Kidney (tissue), 14 donors: ENCODE data around the gene AP3S1. TPM values are rescaled to one million over a fixed set of nuclear protein-coding genes. Genes with fewer than 3 reads are reported as not detected.

Experiments used
- DNase-seq, 5 donors: peaks; one replicate each; pipeline ENCODE4 v3.0.0-alpha.2; 2013 to 2020
- FAIRE-seq: peaks from 2 replicates; lab custom pipeline; 2012; peaks lifted over from hg19 to GRCh38; lab: Jason Lieb, UNC
- H3K27ac ChIP-seq, 2 donors: one replicate each; pipeline ENCODE4 v1.7.0; 2013; ENCODE audit warnings: low read depth in 2 of 2, low read length in 2 of 2, inconsistent platforms in 1 of 2
- H3K27me3 ChIP-seq: one replicate; pipeline ENCODE4 v1.7.1; 2013; ENCODE audit warnings: low read length, inconsistent platforms; ENCODE audit not compliant: control insufficient read depth, insufficient read depth
- H3K36me3 ChIP-seq, 3 donors: one replicate each; pipeline versions ENCODE4 v1.7.0 to v1.7.1; 2013; ENCODE audit warnings: low read length in 3 of 3, control low read depth in 1 of 3, inconsistent platforms in 1 of 3; ENCODE audit not compliant: insufficient read depth in 3 of 3, control insufficient read depth in 2 of 3
- H3K4me1 ChIP-seq, 3 donors: one replicate each; pipeline versions ENCODE4 v1.7.0 to v1.7.1; 2013; ENCODE audit warnings: low read length in 3 of 3, inconsistent platforms in 1 of 3, low read depth in 1 of 3; ENCODE audit not compliant: control insufficient read depth in 2 of 3, insufficient read depth in 2 of 3
- H3K4me3 ChIP-seq, 3 donors: one replicate each; pipeline versions ENCODE4 v1.7.0 to v1.8.1; 2013; ENCODE audit warnings: low read length in 3 of 3, control low read depth in 1 of 3, inconsistent platforms in 1 of 3
- H3K9ac ChIP-seq, 3 donors: one replicate each; pipeline versions ENCODE4 v1.7.0 to v1.7.1; 2013; ENCODE audit warnings: low read length in 3 of 3, control low read depth in 1 of 3, inconsistent platforms in 1 of 3
- H3K9me3 ChIP-seq, 3 donors: one replicate each; pipeline versions ENCODE4 v1.7.0 to v1.7.1; 2013; ENCODE audit warnings: low read length in 3 of 3, control low read depth in 1 of 3, inconsistent platforms in 1 of 3; ENCODE audit not compliant: control insufficient read depth in 2 of 3, insufficient read depth in 1 of 3
- intact Hi-C: fragments of 100-400 bp; cut with DNase I; formaldehyde crosslinking; loops from one replicate; pipeline ENCODE4 v1.11.1; 2022
- polyA plus RNA-seq: library from polyadenylated mRNA; stranded (reverse); fragments of 350-450 nt; fragmentation: Illumina TruSeq; extraction: RNeasy Lipid Tissue Mini Kit (QIAGEN cat#74804); gene quantifications from one replicate; pipeline ENCODE4 v1.2.3, GENCODE V29; 2014; ENCODE audit warnings: low read depth, low replicate concordance; ENCODE audit not compliant: insufficient read depth
- total RNA-seq: library from RNA; stranded (reverse); fragmentation: NEBNext Ultra II Directional; extraction: Animal tissue kit (Norgen Biotek cat#: 25700); gene quantifications from one replicate; pipeline ENCODE4 v1.2.1, GENCODE V29; 2021
- TF ChIP-seq, protein P1 (sequence below): IDR thresholded peaks from 3 replicates; pipeline ENCODE4 v1.5.1; 2012; ENCODE audit warnings: mild to moderate bottlenecking, moderate library complexity, borderline replicate concordance; ENCODE audit not compliant: insufficient read depth; ENCODE audit errors: extremely low read depth
- donor health status: control.
- donor health status: control.
- donor health status: control.
- donor health status: control.
- donor health status: control.
- donor health status: DM: yes; HTN: yes; CAD: no.
- donor health status: Normal renal cell carcinoma (clear cell type).

AP3S1 gene
- total and polyA plus RNA-seq, 2 donors from 2014 or later, result 50.2 to 54.1 TPM

DNA sequence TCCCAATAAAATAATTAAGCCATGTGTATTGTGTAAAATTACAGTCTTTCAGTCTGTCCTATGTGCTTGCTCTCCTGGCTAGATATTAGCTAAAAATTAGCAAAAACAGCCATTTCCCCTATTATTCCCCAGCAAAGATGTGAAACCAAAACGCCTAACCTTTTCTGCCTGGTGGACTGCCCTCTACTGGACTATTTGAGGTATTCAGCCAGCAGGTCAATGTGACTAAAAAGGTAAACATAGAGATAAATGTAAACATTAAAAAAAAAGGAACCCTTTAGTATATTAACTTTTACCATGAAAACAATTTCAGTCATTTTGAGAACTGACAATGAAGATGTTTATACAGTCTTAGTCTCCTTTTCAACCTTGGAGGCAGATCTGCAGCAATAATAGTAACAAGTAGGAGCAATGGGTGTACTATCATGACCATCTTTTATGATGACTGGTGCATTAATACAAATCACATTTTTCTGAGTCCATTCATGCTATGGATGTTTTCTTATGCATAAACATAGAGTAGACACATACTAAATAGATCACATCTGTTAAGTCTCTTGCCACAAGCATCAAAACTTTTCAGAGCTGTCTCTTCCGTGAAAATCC is 10.5 kb upstream of the AP3S1 start:
- intact Hi-C loops, result no loop called here

GRCh38 chr5:115835481-115835880 is 6.3 kb upstream of the AP3S1 start:
- no peaks in the 10 kb centered on the region for H3K9me3 ChIP-seq
- TF ChIP-seq, protein P1, sequence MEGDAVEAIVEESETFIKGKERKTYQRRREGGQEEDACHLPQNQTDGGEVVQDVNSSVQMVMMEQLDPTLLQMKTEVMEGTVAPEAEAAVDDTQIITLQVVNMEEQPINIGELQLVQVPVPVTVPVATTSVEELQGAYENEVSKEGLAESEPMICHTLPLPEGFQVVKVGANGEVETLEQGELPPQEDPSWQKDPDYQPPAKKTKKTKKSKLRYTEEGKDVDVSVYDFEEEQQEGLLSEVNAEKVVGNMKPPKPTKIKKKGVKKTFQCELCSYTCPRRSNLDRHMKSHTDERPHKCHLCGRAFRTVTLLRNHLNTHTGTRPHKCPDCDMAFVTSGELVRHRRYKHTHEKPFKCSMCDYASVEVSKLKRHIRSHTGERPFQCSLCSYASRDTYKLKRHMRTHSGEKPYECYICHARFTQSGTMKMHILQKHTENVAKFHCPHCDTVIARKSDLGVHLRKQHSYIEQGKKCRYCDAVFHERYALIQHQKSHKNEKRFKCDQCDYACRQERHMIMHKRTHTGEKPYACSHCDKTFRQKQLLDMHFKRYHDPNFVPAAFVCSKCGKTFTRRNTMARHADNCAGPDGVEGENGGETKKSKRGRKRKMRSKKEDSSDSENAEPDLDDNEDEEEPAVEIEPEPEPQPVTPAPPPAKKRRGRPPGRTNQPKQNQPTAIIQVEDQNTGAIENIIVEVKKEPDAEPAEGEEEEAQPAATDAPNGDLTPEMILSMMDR, result no peak
- H3K4me1 ChIP-seq, result peaks cover 0 to 11% (median 5%) of the 10 kb centered on the region in 3 donors
- no peak overlapping the region for H3K27ac ChIP-seq
- intact Hi-C loops, result no loop called here
- no peak for DNase-seq
- peaks cover 6 to 30% (median 15%) of the 10 kb centered on the region in 3 donors for H3K36me3 ChIP-seq
- H3K27me3 ChIP-seq, result no peaks in the 10 kb centered on the region
- no peak overlapping the region for H3K4me3 ChIP-seq
- FAIRE-seq, result no peak
- no peak overlapping the region for H3K9ac ChIP-seq

More for the DNA sequence above, 10.5 kb upstream of the AP3S1 start:
- TF ChIP-seq, protein P1, result peak; percentile 70
- DNase-seq (peak in 3 of 5 donors; percentile 17 to 73 (median 58)), FAIRE-seq (no peak)
- no peaks in the 10 kb centered on the region for H3K9me3 ChIP-seq
- no peaks in the 10 kb centered on the region for H3K27me3 ChIP-seq
- no peak overlapping the region for H3K9ac ChIP-seq
- no peak overlapping the region for H3K4me3 ChIP-seq
- no peaks in the 10 kb centered on the region for H3K4me1 ChIP-seq
- H3K27ac ChIP-seq, result no peak overlapping the region
- peaks cover 3 to 32% (median 14%) of the 10 kb centered on the region in 3 donors for H3K36me3 ChIP-seq

- peak in 3 of 5 donors; percentile 59 to 75 (median 66) for DNase-seq
- H3K27me3 ChIP-seq, result no peaks in the 10 kb centered on the region
- FAIRE-seq, result peak; percentile 21
- no peak overlapping the region for H3K27ac ChIP-seq
- no peak overlapping the region for H3K9ac ChIP-seq
- H3K36me3 ChIP-seq, result peaks cover 6 to 26% (median 11%) of the 10 kb centered on the region in 3 donors
- H3K4me3 ChIP-seq, result peak overlapping the region in 1 of 3 donors; percentile 0
- H3K9me3 ChIP-seq, result no peaks in the 10 kb centered on the region
- intact Hi-C loops, result no loop called here
- peaks cover 0 to 19% (median 15%) of the 10 kb centered on the region in 3 donors for H3K4me1 ChIP-seq
- TF ChIP-seq, protein P1, result peak; percentile 39
Measured at GRCh38 chr5:115838885-115839518, 2.7 kb upstream of the AP3S1 start.
